ENCODE results near the gene PPP1R13B.

DNA sequence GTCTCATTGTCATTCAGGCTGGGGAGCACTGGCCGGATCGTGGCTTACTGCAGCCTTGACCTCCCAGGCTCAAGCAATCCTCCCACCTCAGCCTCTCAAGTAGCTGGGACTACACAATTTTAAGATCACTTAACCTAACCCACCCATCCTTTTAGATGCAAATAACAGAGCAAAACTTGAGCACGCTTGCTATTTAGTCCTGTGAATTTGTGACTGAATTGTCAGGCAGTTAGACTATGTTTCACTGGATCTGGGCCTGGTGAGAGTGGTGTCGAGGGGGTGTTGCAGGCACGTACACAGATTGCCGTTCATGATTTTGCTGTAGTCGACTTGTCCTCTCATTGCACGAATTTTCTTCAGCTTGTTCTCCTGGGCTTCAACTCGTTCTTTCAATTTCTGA, 93.6 kb downstream of the PPP1R13B start:
- TF ChIP-seq, protein P1, sequence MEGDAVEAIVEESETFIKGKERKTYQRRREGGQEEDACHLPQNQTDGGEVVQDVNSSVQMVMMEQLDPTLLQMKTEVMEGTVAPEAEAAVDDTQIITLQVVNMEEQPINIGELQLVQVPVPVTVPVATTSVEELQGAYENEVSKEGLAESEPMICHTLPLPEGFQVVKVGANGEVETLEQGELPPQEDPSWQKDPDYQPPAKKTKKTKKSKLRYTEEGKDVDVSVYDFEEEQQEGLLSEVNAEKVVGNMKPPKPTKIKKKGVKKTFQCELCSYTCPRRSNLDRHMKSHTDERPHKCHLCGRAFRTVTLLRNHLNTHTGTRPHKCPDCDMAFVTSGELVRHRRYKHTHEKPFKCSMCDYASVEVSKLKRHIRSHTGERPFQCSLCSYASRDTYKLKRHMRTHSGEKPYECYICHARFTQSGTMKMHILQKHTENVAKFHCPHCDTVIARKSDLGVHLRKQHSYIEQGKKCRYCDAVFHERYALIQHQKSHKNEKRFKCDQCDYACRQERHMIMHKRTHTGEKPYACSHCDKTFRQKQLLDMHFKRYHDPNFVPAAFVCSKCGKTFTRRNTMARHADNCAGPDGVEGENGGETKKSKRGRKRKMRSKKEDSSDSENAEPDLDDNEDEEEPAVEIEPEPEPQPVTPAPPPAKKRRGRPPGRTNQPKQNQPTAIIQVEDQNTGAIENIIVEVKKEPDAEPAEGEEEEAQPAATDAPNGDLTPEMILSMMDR (IDR thresholded peaks at IDR 0.05): no peak
- no peak for TF ChIP-seq POLR2A (IDR thresholded peaks at IDR 0.05)

All from breast epithelium (tissue), 3 donors.